Measurements from ENCODE around the gene FASN.

GRCh38 chr17:82060001-82060380 lies 38.0 kb downstream of the FASN start:
- TF ChIP-seq POLR2A (IDR thresholded peaks at IDR 0.05) (no peak), CTCF (IDR thresholded peaks at IDR 0.05) (no peak)
